Measurements from ENCODE around the gene LAMC3.

The LAMC3 gene

GRCh38 chr9:131045300-131046092, 36.5 kb downstream of the LAMC3 start:
- DNase-seq (ENCODE audit: low read depth in 2 of 2): peak in 1 of 2 donors; percentile 13
- H3K4me3 ChIP-seq (replicated peaks in 1 of 2; ENCODE audit: low read depth in 2 of 2, low read length in 2 of 2): no peak overlapping the region
- no peak for TF ChIP-seq CTCF (IDR thresholded peaks at IDR 0.05; ENCODE audit: low read depth, low read length)

GRCh38 chr9:131046093-131046380, 37.1 kb downstream of the LAMC3 start:
- no peak for TF ChIP-seq CTCF (IDR thresholded peaks at IDR 0.05; ENCODE audit: low read depth, low read length)
- H3K4me3 ChIP-seq (replicated peaks in 1 of 2; ENCODE audit: low read depth in 2 of 2, low read length in 2 of 2): no peak overlapping the region
- DNase-seq (ENCODE audit: low read depth in 2 of 2): peak in 1 of 2 donors; percentile 5

- DNase-seq (ENCODE audit: low read depth in 2 of 2): peak; percentile 68
- no peak overlapping the region for H3K4me3 ChIP-seq (replicated peaks in 1 of 2; ENCODE audit: low read depth in 2 of 2, low read length in 2 of 2)
- peak; percentile 97 for TF ChIP-seq CTCF (IDR thresholded peaks at IDR 0.05; ENCODE audit: low read depth, low read length)
Observed at GRCh38 chr9:131046581-131047202, 37.7 kb downstream of the LAMC3 start.

- TF ChIP-seq CTCF (IDR thresholded peaks at IDR 0.05; ENCODE audit: low read depth, low read length): no peak
- H3K4me3 ChIP-seq (replicated peaks in 1 of 2; ENCODE audit: low read depth in 2 of 2, low read length in 2 of 2): no peak overlapping the region
- DNase-seq (ENCODE audit: low read depth in 2 of 2): no peak
Observed at GRCh38 chr9:131048332-131048731, 39.4 kb downstream of the LAMC3 start.

GRCh38 chr9:131048820-131049219, 39.8 kb downstream of the LAMC3 start:
- TF ChIP-seq CTCF (IDR thresholded peaks at IDR 0.05; ENCODE audit: low read depth, low read length): no peak
- no peak overlapping the region for H3K4me3 ChIP-seq (replicated peaks in 1 of 2; ENCODE audit: low read depth in 2 of 2, low read length in 2 of 2)
- no peak for DNase-seq (ENCODE audit: low read depth in 2 of 2)

GRCh38 chr9:131049829-131050715, 41.1 kb downstream of the LAMC3 start:
- no peak for DNase-seq (ENCODE audit: low read depth in 2 of 2)
- no peak overlapping the region for H3K4me3 ChIP-seq (replicated peaks in 1 of 2; ENCODE audit: low read depth in 2 of 2, low read length in 2 of 2)
- no peak for TF ChIP-seq CTCF (IDR thresholded peaks at IDR 0.05; ENCODE audit: low read depth, low read length)

All from cardiac fibroblast (primary cell).